Activated CD8-positive, alpha-beta memory T cell treated with anti-CD3 and anti-CD28 coated beads, Interleukin-2, amount 50 U/mL, for 48 hours (primary cell): ENCODE data around the gene RANGAP1.

Experiments used
- DNase-seq: peaks from one replicate; pipeline ENCODE4 v3.0.0-alpha.2; 2020

Gene RANGAP1

GRCh38 chr22:41285820-41286638 lies at the start of gene RANGAP1:
TSS of gene RANGAP1 (minus strand) at chr22:41286187. CDS start at chr22:41281044, 5,143 bp downstream.
- peak; percentile 98 for DNase-seq

- no peak for DNase-seq
Measured at GRCh38 chr22:41334951-41335635, 49.1 kb upstream of the RANGAP1 start.

GRCh38 chr22:41334215-41334614 lies 48.2 kb upstream of the RANGAP1 start:
- DNase-seq = no peak

- DNase-seq = no peak
Measured at GRCh38 chr22:41333806-41334205, 47.8 kb upstream of the RANGAP1 start.

GRCh38 chr22:41332217-41332939 lies 46.4 kb upstream of the RANGAP1 start:
- DNase-seq = no peak

- no peak for DNase-seq
Measured at GRCh38 chr22:41330169-41330568, 44.2 kb upstream of the RANGAP1 start.

GRCh38 chr22:41327124-41327523 lies 41.1 kb upstream of the RANGAP1 start:
- no peak for DNase-seq

- DNase-seq = no peak
Measured at GRCh38 chr22:41324821-41325528, 39.0 kb upstream of the RANGAP1 start.

- no peak for DNase-seq
Measured at GRCh38 chr22:41320416-41321240, 34.6 kb upstream of the RANGAP1 start.

GRCh38 chr22:41315586-41315985 lies 29.6 kb upstream of the RANGAP1 start:
- no peak for DNase-seq

- no peak for DNase-seq
Measured at GRCh38 chr22:41314821-41315220, 28.8 kb upstream of the RANGAP1 start.

GRCh38 chr22:41311487-41311886 lies 25.5 kb upstream of the RANGAP1 start:
- no peak for DNase-seq

GRCh38 chr22:41310336-41310735 lies 24.3 kb upstream of the RANGAP1 start:
- DNase-seq = no peak

GRCh38 chr22:41308544-41308947 lies 22.6 kb upstream of the RANGAP1 start:
- DNase-seq = no peak

GRCh38 chr22:41308054-41308453 lies 22.1 kb upstream of the RANGAP1 start:
- DNase-seq = no peak

GRCh38 chr22:41305646-41306045 lies 19.7 kb upstream of the RANGAP1 start:
- no peak for DNase-seq

GRCh38 chr22:41302811-41303210 lies 16.8 kb upstream of the RANGAP1 start:
- no peak for DNase-seq

- peak; percentile 62 for DNase-seq
Measured at GRCh38 chr22:41302021-41302767, 16.2 kb upstream of the RANGAP1 start.

GRCh38 chr22:41301085-41302020 lies 15.4 kb upstream of the RANGAP1 start, which contains the start of gene ZC3H7B:
TSS of gene ZC3H7B (plus strand) at chr22:41301525. CDS start at chr22:41320661, 19,136 bp downstream.
- DNase-seq = peak; percentile 91

- no peak for DNase-seq
Measured at GRCh38 chr22:41300661-41301060, 14.7 kb upstream of the RANGAP1 start.
